SK-N-SH treated with all-trans-retinoic acid at 6 μM for 48 hours (cell line): ENCODE measurements around the gene KLF2.

Experiments used
- PATZ1 ChIP-seq: fragments of 250-450 bp; sonication (Bioruptor Pico); IDR thresholded peaks from 2 replicates; pipeline ENCODE4 v1.8.0; 2020; ENCODE audit warnings: mild to moderate bottlenecking, moderate library complexity, borderline replicate concordance
- ZFP3 ChIP-seq: fragments of 250-450 bp; sonication (Bioruptor Pico); IDR thresholded peaks from 2 replicates; pipeline ENCODE4 v1.5.0; 2020; ENCODE audit warnings: mild to moderate bottlenecking, moderate library complexity

- TF ChIP-seq PATZ1 (CRISPR knock-in tag) (no peak), ZFP3 (CRISPR knock-in tag) (no peak)
Observed at GRCh38 chr19:16334411-16334810, 9.8 kb downstream of the KLF2 start.
